HG03460 (cell line): ENCODE results near the gene ABHD17A.

ENCODE experiments used
- ATAC-seq: cut with Tn5 transposase; IDR thresholded peaks from one replicate; pipeline ENCODE4 v1.9.1; 2021; ENCODE audit not compliant: unreplicated experiment

Gene ABHD17A

GRCh38 chr19:1885398-1886119 lies at the start of gene ABHD17A:
Gene ABHD17A, minus strand, starts transcription at chr19:1885496. Its CDS starts 3,930 bp downstream, at chr19:1881566.
- ATAC-seq = peak; percentile 64

GRCh38 chr19:1933942-1934341 lies 48.6 kb upstream of the ABHD17A start:
- no peak for ATAC-seq

- no peak for ATAC-seq
These were observed 47.9 kb upstream of the ABHD17A start for GRCh38 chr19:1933244-1933643.

GRCh38 chr19:1932395-1932794 lies 47.1 kb upstream of the ABHD17A start:
- no peak for ATAC-seq

GRCh38 chr19:1931445-1931844 lies 46.1 kb upstream of the ABHD17A start:
- ATAC-seq = no peak

GRCh38 chr19:1929021-1929742 lies 43.9 kb upstream of the ABHD17A start:
- ATAC-seq = no peak

- no peak for ATAC-seq
These were observed 40.2 kb upstream of the ABHD17A start for GRCh38 chr19:1925544-1925943.

GRCh38 chr19:1924320-1924961 lies 39.1 kb upstream of the ABHD17A start:
- no peak for ATAC-seq

- ATAC-seq = no peak
These were observed 38.0 kb upstream of the ABHD17A start for GRCh38 chr19:1923319-1923718.

- no peak for ATAC-seq
These were observed 37.5 kb upstream of the ABHD17A start for GRCh38 chr19:1922803-1923202.

- ATAC-seq = no peak
These were observed 36.5 kb upstream of the ABHD17A start for GRCh38 chr19:1921825-1922224.

GRCh38 chr19:1921326-1921725 lies 36.0 kb upstream of the ABHD17A start:
- ATAC-seq = no peak

GRCh38 chr19:1920644-1921043 lies 35.3 kb upstream of the ABHD17A start:
- no peak for ATAC-seq

GRCh38 chr19:1918975-1919374 lies 33.7 kb upstream of the ABHD17A start:
- ATAC-seq = no peak

GRCh38 chr19:1917926-1918325 lies 32.6 kb upstream of the ABHD17A start:
- ATAC-seq = no peak

GRCh38 chr19:1917146-1917545 lies 31.9 kb upstream of the ABHD17A start:
- ATAC-seq = no peak

- ATAC-seq = no peak
These were observed 29.6 kb upstream of the ABHD17A start for GRCh38 chr19:1914826-1915341.

GRCh38 chr19:1913781-1914577 lies 28.7 kb upstream of the ABHD17A start:
- no peak for ATAC-seq

GRCh38 chr19:1912760-1913505 lies 27.6 kb upstream of the ABHD17A start:
- no peak for ATAC-seq

- ATAC-seq = no peak
These were observed 26.7 kb upstream of the ABHD17A start for GRCh38 chr19:1911995-1912394.
